GM21423 (cell line): ENCODE results near the gene MYO9A.
"Not testable (repeated sequence)": the region's sequence is repeated elsewhere in the genome, so short reads cannot be mapped to it uniquely, and the experiment has no call there.

ENCODE experiments used
- ATAC-seq: cut with Tn5 transposase; IDR thresholded peaks from one replicate; pipeline ENCODE4 v1.9.1; 2021; ENCODE audit warnings: mild to moderate bottlenecking, moderate library complexity; ENCODE audit not compliant: unreplicated experiment

Gene MYO9A

GRCh38 chr15:72139667-72140066 is 21.7 kb upstream of the MYO9A start:
- no peak for ATAC-seq

DNA sequence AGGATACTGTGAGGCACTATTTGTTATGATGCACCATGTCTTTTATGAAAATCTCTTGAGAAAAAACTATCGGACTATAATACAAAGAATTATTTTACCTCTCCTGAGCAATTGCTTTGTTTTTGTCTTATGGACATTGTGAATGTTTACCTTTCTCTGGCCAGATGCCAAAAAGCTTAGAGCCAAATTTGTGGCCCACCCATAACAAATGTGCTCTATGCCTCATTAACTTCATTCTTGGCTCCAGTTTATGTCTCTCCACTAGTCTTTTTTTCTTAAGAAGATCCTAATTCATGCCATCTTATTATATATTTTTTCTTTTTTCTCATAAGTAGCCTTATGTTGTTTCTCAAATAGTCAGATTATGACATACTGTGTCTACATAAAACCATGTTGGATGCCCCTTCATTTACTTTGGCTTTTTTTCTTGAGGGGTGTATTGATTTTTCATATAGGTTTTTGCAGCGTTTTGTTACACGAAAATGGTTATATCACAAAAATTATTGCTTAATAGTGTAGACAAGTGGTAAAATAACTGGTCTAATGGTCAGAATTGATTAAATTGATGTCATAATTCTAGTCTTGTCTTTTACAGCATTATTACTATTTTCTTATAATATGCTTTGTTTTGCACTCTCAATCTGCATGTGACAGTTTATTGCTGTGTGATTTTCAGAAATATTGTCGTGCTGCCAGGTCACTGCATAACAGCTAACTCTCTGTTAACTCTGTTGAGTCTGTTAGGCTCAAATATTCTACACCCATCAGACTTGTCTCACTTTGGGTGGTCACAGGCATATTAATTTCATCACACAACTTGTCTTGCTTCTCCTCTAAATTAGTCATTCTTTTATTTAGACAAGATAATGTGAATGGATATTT is 18.5 kb upstream of the MYO9A start:
- no peak for ATAC-seq

GRCh38 chr15:72135719-72136118 is 17.8 kb upstream of the MYO9A start:
- ATAC-seq = no peak

DNA sequence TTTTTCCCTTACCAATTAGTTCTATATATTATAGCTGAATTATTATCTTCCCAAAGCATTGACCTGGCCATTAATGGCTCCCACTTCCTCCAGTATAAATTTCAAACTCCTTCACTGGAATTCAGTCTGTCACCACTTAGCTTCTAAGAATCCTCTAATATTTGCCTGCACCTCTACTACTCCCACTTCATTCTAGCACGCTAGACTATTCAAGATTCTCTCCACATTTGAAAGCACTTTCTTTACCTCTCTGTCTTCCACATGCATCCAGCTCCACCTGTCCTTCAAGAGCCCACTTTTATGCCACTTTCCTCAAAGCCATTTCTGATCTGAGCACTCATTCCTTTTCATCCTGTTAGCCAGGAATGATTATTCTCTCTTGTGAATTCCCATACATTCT is 15.3 kb upstream of the MYO9A start:
- ATAC-seq = no peak

DNA sequence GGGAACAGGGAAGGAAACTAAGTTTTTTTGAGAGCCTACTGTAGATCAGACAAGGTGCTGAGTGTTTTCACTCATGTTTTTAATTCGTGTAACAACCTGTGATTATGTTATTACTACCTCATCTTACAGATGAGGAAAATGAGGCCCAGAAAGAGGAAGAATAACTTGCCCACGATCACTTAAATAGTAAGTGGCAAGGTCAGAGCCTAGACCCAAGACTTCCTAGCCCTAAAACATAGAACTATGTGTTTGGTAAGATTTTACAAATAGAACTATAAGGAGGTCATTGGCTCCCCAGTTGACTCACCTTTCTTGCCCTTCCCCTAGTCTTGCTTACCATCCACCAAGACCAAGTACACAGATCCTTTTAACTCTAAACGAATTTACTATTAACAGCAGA is 14.0 kb upstream of the MYO9A start:
- ATAC-seq = no peak

DNA sequence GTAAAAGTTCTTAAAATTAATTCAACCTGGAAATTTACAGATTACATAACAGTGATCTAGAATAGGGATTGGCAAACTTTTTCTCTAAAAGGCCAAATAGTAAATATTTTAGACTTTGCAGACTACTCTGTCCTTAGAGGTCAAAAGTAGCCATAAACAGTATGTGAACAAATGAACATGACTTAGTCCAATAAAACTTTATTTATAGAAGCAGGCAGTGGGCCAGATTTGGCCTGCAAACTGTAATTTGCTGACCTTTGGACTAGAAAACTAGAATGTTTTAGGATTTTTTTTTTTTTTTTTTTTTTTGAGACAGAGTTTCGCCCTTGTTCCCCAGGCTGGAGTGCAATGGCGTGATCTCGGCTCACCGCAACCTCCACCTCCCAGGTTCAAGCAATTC is 12.3 kb upstream of the MYO9A start:
- ATAC-seq = no peak

GRCh38 chr15:72128359-72128758 is 10.4 kb upstream of the MYO9A start:
- ATAC-seq = no peak

- ATAC-seq = no peak
These were observed 9.9 kb upstream of the MYO9A start for GRCh38 chr15:72127724-72128322.

GRCh38 chr15:72124218-72124617 is 6.3 kb upstream of the MYO9A start:
- ATAC-seq = no peak

GRCh38 chr15:72117486-72118016 is 399 bp downstream of the MYO9A start:
- peak; percentile 53 for ATAC-seq

GRCh38 chr15:72116731-72117485 is 1.0 kb downstream of the MYO9A start:
- no peak for ATAC-seq

GRCh38 chr15:72113347-72114031 is 4.5 kb downstream of the MYO9A start:
- no peak for ATAC-seq

GRCh38 chr15:72112805-72113204 is 5.1 kb downstream of the MYO9A start:
- ATAC-seq = no peak

DNA sequence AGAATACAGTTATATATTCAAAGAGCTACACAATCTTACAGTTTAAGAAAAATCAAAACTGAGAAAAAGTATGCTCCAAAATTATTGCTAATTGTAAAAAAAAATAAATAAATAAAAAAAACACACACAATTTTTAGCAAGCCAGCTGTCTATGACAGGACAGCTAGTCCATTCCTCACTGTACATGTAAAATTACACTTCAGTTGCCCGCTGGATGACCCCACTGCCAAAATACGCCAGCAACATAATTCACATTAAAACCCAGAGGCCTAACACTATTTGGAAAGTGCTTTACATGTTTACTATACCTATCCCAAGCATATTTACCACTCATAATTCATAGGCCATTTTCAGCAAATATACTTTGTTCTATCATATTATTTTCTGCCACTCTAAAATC is 5.8 kb downstream of the MYO9A start:
- ATAC-seq = no peak

DNA sequence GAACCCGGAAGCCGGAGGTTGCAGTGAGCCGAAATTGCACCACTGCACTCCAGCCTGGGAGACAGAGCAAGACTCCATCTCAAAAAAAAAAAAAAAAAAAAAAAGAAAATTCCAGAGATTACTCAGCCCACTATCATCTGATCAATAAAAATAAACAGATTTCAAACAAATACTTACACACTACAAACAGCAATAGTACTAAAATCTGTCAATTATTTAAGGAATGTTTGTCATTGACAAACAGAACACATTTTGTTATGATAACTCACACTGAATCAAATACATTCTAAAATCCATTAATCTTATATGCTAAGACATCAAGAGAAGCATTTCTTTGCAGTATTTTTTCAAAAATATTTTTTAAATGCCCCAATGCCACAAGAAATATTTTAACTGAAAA is 7.6 kb downstream of the MYO9A start:
- no peak for ATAC-seq

DNA sequence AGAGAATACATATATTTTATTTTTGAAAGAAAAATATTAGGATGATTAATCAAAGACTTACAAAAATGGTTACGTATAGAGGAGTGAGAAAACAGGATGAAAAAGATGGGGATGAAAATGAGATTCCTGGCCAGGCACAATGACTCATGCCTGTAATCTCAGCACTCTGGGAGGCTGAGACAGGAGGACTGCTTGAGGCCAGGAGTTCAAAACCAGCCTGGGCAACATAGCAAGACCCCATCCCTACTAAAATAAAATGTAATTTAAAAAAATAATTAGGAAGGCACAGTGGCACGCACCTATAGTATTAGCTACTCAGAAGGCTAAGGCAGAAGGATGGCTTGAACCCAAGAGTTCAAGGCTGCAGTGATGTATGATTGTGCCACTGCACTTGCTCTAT is 11.9 kb downstream of the MYO9A start:
- ATAC-seq = no peak

- no peak for ATAC-seq
These were observed 12.8 kb downstream of the MYO9A start for GRCh38 chr15:72105111-72105510.

DNA sequence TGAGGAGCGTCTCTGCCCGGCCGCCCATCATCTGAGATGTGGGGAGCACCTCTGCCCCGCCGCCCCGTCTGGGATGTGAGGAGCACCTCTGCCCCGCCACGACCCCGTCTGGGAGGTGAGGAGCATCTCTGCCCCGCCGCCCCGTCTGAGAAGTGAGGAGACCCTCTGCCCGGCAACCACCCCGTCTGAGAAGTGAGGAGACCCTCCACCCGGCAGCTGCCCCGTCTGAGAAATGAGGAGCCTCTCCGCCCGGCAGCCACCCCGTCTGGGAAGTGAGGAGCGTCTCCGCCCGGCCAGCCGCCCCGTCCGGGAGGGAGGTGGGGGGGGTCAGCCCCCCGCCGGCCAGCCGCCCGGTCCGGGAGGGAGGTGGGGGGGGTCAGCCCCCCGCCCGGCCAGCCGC is 17.4 kb downstream of the MYO9A start:
- ATAC-seq = not testable (repeated sequence)

DNA sequence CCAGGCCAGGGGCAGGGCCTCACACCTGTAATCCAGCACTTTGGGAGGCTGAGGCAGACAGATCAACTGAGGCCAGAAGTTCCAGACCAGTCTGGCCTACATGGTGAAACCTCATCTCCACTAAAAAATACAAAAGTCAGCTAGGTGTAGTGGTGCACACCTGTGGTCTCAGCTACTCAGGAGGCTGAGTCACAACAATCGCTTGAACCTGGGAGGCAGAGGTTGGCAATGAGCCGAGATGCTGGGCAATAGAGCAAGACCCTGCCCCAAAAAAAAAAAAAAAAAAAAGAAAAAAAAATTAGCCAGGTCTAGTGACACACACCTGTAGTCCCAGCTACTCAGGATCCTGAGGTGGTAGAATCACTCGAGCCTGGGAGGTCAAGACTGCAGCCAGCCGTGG is 18.8 kb downstream of the MYO9A start:
- ATAC-seq = no peak

GRCh38 chr15:72098040-72098439 is 19.9 kb downstream of the MYO9A start:
- no peak for ATAC-seq

DNA sequence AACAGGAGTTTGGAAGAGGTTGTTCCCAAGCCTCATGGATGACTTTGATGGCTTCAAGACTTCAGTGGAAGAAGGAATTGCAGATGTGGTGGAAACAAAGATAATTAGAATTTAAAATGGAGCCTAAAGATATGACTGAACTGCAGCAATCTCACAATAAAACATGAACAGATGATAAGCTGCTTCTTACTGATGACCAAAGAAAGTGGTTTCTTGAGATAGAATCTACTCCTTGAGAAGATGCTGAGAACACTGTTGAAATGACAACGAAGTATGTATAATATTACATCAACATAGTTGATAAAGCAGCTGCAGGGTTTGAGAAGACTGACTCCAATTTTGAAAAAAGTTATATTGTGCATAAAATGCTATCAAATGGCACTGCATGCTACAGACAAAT is 21.2 kb downstream of the MYO9A start:
- ATAC-seq = no peak
